Stimulated activated CD4-positive, alpha-beta T cell treated with anti-CD3 and anti-CD28 coated beads, TNF-alpha, amount 100 ng/mL, for 24 hours (primary cell): ENCODE measurements around the gene HAUS6.
"Not testable (repeated sequence)": the region's sequence is repeated elsewhere in the genome, so short reads cannot be mapped to it uniquely, and the experiment has no call there.

Source experiments
- DNase-seq, 3 experiments: peaks; one replicate each; pipeline ENCODE4 v3.0.0-alpha.2; 2020; ENCODE audit warnings: low read depth in 3 of 3

Gene HAUS6

GRCh38 chr9:19116107-19116790, 13.5 kb upstream of the HAUS6 start:
- no peak for DNase-seq

DNA sequence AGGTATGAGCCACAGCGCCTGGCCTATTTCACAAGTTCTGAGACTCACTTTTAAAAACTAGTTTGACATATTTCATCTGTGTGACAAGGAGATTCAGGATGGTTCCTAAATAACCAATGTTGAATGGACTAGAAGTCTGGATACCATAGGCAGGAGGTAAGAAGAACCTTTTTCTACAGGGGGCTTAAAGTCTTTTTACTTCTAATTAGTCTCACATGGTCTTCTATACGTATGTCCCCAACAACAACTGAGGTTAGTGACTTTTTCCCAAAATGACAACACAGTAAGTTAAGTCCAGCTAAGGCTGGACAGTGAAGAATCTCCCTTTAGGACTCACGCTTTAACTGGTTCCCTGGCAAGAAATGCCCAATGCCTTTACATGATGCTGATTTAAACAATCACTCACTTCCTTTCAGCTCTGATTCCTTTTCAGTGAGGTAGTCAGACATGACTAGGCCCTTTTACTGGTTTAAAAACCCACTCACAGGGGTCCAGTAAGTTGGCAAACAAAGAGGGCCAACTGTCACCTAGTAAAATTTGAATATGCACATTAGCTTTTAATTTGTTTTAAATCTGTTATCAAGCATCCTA, 12.1 kb upstream of the HAUS6 start:
- no peak for DNase-seq

GRCh38 chr9:19113964-19114679, 11.4 kb upstream of the HAUS6 start:
- no peak for DNase-seq

GRCh38 chr9:19113064-19113611, 10.4 kb upstream of the HAUS6 start:
- DNase-seq: not testable (repeated sequence)

- DNase-seq: no peak
These were observed 5.3 kb upstream of the HAUS6 start for GRCh38 chr9:19108038-19108437.

DNA sequence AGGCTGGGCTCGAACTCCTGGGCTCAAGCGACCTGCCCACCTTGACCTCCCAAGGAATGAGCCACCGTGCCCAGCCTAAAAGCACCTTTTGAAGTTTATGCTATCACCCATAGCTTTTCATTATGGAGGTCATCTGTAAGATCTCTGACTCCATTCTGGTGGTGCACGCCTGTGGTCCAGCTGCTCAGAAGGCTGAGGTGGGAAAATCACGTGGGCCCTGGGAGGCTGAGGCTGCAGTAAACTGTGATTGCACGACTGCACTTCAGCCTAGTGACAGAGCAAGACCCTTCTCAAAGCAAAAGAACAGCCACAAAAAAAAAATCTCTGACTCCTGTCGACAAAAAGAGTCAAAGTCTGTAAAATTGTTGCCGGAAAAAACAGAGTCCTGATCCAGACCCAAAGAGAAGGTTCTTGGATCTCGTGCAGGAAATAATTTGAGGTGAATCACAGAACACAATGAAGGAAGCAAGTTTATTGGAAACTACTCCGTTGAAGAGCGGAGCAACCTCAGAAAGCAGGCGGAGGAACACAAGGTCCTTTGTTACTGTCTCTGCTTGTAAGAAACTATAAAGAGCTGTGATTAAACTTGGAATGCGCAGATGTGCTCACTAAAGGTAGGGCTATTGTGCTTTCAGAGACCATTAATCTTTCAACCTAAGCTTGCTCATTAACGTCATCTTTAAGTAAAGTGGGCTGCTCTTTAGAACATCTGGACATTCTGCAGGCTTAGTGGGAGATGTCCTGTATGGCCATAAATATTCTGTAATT, 2.0 kb upstream of the HAUS6 start:
- DNase-seq: no peak

- DNase-seq: peak in 1 of 3 experiments; percentile 13
These were observed 498 bp downstream of the HAUS6 start for GRCh38 chr9:19102181-19102630.

DNA sequence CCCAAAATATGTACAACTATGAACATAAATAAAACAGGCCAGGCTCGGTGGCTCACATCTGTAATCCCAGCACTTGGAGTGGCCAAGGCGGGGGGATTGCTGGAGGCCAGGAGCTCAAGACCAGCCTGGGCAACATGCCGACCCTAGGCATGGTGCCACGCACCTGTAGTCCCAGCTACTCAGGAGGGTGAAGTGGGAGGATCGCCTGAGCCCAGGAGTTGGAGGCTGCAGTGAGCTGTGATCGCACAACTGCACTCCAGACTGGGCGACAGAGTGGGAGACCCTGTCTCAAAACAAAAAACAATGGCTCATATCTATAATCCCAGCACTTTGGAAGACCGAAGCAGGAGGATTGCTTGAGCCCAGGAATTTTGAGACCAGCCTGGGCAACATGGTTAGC, 1.5 kb downstream of the HAUS6 start:
- no peak for DNase-seq

GRCh38 chr9:19097431-19097830, 5.3 kb downstream of the HAUS6 start:
- DNase-seq: not testable (repeated sequence)

- DNase-seq: no peak
These were observed 15.4 kb downstream of the HAUS6 start for GRCh38 chr9:19087106-19088000.

DNA sequence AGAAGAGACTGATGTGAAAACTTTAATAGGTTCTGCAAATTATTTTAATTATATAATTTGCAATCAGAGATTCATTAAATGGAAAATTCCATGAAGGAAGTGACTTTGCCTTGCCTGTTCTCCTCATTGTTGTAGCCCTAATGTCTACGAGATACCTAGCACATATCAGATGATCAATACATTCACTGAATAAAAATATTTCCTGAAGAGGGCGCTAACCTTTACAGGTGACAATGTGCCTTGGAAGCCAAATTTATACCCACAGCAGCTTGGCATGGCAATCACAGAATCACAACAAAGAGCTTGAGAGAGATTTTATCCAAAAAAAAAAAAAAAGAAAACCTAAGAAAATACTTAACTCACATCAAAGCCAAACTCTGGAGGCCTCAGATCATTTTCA, 17.4 kb downstream of the HAUS6 start:
- DNase-seq: no peak

- DNase-seq: no peak
These were observed 27.9 kb downstream of the HAUS6 start for GRCh38 chr9:19074836-19075235.

DNA sequence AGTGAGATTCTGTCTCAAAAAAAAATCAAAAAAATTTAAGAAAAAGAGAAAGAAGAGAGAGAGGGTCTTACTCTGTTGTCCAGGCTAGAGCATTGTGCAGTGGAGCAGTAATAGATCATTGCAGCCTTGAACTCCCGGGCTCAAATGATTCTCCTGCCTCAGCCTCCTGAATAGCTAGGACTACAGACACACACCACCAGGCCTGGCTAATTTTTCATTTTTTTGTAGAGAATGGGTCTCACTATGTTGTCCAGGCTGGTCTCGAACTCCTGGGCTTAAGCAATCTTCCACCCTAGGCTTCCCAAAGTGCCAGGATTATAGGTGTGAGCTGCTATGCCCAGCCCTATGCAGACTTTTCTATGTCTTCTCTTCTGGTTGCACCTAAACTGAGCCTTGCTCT, 28.5 kb downstream of the HAUS6 start:
- DNase-seq: no peak

- no peak for DNase-seq
These were observed 45.7 kb downstream of the HAUS6 start for GRCh38 chr9:19057033-19057432.

DNA sequence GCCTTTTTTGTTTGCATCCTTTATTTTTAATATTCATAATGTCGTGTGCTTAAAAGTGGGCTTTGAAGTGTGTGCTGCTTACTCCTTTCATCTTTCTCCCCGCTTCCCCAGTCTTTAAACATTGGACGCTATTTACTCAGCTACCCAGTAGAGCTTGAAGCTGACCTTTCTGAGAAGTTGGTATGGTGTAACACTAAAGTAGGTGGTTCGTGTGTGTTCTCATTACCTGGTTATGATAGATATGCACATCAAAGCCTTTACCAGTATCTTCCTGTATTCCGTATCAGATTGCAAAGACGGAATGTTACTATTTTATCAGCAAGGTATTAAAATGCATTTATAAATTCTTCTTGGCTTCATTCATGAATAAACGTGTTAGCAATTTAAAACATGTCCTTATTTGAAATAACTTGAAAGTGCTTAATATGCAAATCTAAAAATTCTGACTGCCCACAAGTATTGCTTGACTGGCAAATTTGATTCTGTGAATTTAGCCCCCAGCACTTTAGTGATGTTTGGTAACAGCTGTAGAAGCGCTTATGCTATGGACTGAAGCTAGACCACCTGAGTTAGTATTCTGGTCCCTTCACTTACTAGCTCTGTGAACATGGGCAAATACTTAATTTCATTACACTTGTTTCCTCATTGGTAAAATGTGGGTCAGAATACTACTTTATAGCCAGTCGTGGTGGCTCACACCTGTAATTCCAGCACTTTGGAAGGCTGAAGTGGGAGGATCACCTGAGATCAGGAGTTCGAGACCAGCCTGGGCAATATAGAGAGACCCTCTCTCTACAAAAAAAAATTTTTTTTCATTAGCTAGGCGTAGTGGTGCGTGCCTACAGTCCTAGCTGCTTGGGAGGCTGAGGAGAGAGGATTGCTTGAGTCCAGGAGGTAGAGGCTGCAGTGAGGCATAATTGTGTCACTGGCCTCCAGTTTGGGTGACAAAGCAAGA, 51.8 kb downstream of the HAUS6 start:
- no peak for DNase-seq

GRCh38 chr9:19049917-19050636, 52.6 kb downstream of the HAUS6 start:
- DNase-seq: no peak

- DNase-seq: peak; percentile 85 to 92 (median 91)
These were observed 53.5 kb downstream of the HAUS6 start, which contains the start of gene RRAGA for GRCh38 chr9:19048966-19049916. TSS of gene RRAGA (plus strand) at chr9:19049427. CDS start at chr9:19049660, 233 bp downstream.

DNA sequence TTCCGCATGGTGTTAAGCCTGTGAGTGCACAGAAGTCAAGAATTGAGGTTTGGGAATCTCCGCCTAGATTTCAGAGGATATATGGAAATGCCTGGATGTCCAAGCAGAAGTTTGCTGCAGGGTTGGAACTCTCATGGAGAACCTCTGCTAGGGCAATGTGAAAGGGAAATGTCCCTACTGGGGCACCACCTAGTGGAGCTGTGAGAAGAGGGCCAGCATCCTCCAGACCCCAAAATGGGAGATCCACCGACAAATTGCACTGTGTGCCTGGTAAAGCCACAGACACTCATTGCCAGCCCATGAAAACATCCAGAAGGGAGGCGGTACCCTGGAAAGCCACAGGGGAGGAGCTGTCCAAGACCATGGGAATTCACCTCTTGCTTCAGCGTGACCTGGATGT, 66.1 kb downstream of the HAUS6 start:
- no peak for DNase-seq
